CD4-positive, alpha-beta T cell treated with Interleukin-1 beta for 1 hour (primary cell): ENCODE data around the gene KLF4.
"Not testable (repeated sequence)": the region's sequence is repeated elsewhere in the genome, so short reads cannot be mapped to it uniquely, and the experiment has no call there.

ENCODE experiments used
- DNase-seq, 2 donors: peaks; one replicate each; pipeline ENCODE4 v3.0.0-alpha.2; 2020 to 2022

Gene KLF4

DNA sequence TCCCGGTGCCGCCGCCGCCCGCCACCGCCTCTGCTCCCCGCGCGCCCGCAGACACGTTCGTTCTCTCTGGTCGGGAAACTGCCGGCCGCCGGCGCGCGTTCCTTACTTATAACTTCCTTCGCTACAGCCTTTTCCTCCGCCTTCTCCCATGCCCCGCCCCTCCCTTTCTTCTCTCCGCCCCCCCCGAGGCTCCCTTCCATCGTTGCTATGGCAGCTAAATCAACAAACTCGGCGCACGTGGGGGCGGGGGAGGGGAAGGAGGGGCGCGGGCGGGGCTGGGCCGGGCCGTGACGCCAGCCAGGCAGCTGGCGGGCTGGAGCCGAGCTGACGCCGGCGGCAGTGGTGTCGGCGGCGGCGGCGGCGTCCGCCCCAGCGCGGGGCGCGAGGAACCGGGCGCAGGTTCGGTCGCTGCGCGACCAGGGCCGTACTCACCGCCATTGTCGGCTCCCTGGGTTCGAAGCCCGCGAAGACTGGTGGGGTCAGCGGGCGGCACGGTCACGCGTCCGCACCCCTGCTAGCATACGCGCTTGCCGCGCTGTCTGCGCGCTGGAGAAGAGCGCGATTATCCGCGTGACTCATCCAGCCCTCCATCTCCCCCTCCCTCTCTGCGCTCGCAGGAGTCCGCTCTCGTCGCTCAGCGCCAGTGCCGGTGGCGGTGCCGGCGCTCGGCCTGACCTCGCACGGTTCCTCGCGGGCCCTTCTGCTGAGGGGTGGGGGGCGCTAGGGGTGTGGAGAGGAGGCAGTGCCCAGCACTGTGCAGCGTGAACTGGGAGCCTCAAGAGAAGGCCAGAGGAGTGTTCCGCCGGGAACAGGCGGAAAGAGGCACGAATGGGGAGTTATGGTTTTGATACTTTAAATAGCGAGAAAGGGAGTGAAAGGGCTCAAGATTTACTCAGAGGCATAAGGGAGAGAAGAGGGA lies at the start of gene KLF4:
KLF4 (minus strand) TSS at position 83 of the 919 bp plus-strand sequence. CDS start 597 bp downstream, outside the sequence.
- DNase-seq: peak; percentile 66 to 84

DNA sequence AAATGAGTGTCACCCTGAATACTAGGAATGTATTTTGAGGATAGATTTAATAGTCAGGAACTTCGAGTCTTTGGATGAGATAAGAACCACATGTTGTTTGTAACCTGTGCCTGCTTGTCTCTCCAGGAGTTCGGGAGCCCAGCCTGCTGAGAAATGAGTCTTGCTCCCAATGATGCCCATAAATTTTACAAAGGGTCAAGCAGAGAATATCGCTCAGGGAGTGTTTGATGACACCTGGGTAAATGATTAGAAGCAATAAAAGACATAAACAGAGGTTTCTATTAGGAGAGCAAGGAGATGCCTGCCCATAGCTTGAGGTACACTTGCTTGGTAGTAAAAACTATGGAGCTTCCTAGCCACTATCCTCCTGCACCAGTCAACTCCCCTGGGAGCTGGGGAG lies 46.9 kb upstream of the KLF4 start:
- no peak for DNase-seq

DNA sequence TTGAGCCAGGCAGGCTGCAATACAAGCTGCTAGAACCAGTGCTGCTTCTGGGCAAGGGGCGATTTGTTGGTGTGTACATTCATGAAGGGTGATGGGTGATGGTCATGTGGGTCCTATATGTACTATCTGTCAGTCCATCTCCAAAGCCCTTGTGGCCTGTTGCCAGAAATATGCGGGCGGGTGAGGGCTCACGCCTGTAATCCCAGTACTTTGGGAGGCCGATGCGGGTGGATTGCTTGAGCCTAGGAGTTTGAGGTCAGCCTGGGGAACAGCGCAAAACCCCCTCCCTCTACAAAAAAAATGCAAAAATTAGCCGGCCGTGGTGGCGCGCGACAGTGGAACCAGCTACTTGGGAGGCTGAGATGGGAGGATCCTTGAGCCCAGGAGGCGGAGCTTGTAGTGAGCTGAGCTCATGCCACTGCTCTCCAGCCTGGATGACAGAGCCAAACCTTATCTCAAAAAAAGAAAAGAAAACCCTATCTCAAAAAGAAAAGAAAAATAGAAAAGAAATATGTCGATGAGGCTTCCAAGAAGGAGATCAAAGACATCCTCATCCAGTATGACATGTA lies 45.0 kb upstream of the KLF4 start:
- DNase-seq: no peak

DNA sequence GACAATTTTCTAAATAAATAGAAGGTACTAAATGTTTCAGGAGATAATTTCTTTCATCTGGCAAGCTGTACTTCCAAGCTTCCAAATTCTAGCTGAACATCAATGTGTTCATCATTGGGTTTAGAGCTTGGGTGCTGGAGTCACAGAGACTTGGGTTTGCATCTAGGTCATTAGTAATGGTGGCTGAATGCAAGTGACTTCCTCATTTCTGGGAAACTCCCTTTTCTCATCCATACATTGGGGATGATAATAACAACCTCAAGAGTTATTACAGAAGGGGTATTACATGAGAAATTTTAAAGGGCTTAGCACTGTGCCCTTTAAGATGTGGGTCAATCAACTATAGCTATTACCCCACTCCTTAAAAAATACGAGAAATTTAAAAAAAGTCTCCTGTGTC lies 41.1 kb upstream of the KLF4 start:
- peak in 1 of 2 donors; percentile 4 for DNase-seq

DNA sequence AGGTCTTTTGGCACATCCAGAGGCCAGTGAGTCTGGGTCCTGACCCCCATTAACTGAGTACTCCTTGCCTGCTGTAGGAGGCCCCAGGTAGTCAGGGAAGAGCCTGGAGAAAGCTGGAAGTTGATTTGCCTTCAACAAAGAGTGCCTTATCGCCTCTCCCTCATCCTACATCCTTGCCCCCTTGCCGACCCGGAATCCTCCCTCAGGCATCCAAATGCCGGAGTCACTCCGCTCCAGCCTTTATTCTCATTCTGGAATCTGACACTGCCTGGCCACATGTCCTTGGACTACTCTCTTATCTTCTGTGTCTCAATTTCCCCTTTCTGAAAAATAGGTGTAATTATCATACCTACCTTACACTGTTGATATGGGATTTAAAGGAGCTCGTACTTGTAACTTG lies 39.1 kb upstream of the KLF4 start:
- no peak for DNase-seq

DNA sequence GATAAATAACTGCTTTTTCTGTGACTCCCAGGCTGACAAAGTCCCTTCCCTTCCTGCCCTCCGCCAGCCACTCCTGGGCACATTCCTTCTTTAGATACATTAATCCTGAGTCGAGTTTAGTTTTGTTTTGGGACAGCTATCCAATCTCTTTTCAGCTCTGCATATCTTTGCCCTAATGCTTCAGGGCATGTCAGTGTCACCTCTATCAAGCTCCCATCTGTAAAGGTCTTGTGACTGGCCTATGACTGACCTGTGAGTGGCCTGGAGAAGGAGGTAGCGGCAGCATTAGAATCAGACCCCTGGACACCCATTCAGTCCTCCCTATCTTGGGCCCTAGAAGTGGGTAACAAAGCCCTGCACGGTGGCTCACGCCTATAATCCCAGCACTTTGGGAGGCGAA lies 34.0 kb upstream of the KLF4 start:
- DNase-seq: no peak

DNA sequence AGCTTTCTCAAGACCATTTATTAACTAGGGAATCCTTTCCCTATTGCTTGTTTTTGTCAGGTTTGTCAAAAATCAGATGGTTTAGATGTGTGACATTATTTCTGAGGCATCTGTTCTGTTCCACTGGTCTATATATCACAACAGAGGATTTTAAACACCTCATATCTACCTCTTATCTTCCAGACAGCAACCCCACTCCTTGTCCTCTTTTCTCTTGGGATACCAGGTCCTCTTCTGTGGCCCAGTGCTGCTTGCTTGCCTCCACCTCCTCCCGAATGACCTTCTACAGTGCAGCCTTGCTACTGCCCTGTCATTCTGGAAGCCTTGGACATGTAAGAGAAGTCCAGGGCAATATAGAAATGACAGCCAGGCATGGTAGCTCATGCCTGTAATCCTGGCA lies 30.6 kb upstream of the KLF4 start:
- DNase-seq: no peak

DNA sequence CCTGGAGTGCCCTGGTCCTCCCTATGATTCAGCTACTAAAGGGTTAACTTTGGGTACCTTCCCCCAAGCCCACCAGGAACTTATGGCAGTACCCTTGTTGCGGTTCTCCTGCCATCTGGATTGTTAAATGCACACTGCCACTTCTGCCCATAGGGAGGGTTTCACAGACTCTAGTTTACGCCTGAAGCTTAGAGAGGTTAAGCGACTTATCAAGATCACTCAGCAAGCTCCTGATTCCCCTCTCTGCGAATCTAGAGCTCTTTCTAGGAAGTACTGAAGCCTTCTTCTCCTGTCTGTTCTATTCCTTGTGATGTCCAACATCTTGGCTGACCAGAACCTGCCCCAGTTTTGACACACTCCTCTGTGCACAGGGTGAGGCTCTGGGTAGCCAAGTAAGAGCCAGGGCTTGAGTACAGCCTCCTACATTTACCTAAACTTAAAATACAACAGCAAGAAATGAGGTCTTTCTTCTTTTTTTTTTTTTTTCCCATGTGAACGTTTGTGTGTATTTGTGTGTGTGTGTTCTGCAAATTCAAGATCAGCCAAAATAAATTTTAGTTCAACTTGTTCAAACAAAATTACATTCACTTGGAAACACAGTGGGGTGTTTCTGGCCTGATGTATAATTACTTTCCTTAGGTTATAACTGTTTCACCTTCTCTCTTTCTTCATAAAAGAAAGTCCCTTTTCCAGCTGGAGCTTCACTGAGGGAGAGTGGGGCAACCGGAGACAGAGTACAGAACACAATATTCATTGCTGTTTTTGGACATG lies 28.7 kb upstream of the KLF4 start:
- no peak for DNase-seq

DNA sequence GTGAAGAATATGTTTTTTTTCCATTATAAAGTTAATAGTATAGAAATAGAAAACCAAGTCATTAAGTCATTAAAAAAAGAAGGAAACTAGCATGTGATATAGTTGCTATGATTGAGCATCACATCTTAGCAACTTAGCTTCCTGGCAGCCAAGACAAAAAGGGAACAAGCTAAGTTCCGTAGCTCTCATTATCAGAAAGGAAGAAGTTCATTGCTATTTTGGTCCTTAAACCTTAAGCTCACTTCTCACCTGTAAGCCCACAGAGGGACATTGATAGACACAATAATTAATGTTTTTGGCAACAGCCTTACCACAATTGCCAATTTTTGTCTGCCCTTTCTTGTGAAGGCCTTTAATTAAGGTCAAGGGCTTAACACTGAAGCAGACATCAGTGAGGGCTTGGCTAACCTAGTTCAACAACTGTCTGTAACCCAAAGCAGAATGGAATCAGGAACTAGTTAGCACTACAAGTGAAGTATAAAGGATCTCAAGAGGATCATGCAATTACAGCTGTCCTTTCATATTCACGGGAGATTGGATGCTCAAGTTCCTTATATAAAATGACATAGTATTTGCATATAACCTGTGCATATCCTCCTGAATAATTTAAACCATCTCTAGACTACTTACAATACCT lies 24.0 kb upstream of the KLF4 start:
- no peak for DNase-seq

DNA sequence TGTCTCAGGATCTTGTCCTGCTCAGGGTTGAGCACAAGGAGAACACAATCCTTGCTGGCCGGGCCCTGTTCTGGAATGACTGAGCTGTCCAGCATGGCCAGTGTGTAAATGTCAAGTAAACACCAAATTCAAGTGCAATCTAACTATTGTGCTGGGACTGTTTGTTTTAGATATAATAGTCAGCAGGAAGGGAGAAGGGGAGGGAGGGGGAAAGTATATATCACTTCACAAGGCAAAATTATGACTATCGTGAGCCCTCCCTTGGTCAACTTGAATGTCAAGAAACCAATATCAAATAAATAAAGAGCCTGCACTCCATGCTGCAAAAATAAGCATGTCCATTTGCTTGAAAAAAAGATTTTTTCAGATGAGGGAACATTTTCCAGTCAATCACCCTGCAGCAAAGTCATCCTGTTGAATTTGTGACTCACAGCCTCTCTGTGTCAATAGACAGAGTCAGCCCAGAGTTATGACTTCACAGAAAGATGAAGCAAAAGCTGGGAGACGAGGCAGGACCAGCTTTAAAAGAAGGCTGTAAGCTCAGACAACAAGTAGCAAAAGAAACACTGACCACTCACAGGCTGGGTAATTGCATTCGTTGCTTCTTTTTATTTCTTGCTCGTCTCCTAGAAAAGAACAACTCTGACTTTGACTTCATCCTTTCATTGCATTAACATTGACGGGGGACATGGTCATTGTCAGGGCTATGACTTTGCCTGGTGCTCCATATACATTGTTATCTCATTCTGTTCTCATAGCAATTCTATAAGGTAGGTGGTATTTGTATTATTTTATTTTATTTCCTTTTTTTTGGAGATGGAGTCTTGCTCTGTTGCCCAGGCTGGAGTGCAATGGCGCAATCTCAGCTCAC lies 15.3 kb upstream of the KLF4 start:
- peak in 1 of 2 donors; percentile 3 for DNase-seq

DNA sequence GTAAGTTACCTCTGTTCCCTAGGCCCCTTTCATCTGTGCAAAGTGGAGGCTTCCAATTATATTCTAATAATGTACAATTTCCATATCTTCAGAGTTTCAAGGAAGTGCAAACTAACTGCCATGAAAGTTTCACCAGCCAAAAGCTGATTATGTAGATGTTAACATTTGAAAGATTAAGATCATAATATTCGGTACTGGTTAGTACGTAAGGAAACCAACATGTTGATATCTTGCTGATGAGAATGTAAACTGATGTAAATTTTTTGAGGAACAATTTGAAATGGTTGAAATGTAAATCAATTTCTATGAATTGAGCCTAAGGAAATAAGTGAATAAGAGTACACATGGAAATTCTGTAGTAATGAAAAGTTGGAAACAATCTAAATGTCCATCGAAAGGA lies 12.9 kb upstream of the KLF4 start:
- no peak for DNase-seq

DNA sequence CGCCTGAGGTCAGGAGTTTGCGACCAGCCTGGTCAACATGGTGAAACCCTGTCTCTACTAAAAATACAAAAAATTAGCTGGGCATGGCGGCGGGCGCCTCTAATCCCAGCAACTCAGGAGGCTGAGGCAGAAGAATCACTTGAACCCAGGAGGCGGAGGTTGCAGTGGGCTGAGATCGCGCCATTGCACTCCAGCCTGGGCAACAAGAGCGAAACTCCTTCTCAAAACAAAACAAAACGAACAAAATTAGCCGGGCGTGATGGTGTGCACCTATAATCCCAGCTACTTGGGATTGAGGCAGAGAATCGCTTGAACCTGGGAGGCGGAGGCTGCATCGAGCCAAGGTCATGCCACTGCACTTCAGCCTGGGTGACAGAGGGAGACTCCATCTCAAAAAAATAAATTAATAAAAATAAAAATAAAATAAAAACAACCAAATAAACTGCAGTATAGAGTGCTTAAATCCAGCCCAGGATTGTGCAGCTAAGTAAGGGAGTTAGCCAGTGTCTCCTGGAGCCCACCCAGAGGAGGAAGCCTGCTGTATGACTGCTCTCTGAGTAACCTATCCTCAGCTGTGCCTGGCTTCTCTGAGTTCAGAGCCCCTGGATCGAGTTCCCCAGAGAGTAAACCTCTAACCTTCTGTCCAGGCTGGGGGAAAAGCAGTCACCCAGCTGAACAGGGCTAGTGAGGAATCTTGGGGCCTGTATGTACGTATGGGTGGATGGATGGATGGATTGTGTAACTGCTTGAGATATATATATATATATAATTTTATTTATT lies 11.0 kb upstream of the KLF4 start:
- not testable (repeated sequence) for DNase-seq

DNA sequence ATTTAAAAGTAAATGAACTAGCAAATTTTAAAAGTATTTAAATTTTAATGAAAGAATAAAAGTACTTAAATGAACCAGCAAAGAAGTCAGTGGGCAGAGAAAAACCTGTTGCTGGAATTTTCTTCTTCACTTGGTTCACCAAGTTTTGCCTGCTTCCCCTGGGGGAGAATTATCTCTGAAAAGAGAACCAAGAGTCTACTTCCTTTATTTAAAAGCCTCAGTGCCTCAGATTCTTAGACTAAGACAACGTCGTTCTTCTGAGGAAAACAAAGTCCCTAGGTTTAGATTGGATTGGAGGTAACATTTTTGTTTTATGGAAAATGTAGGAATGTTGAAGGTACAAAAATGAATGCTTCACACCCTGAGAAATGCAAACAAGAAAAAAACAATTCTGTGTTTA lies 7.4 kb upstream of the KLF4 start:
- no peak for DNase-seq

DNA sequence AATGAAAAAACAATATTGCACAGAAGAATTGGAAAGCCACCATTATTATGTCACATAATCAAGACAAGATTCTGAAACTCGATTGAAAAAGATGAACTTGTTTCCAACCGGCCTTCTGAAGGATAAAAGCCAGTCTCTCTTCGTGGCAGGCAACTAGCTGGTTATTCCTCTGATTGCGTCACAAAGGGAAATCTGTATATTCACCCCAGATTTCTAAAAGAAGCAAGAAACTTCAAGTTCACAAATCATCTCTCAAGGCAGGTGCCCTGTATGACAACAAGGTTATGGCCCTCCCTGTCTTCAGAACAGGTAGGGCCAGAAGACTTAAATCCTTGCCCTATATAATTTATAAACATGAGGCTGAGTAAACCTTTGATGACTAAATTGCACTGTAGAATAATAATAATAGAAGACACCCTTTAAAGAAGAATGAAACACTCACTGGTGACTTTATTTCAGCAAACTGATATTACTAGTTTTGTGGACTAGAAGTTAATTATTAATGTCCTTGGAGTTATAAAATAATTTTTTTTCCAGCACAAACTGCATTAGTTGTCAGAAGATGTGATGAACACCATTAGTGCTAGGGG lies 2.9 kb upstream of the KLF4 start:
- DNase-seq: no peak

DNA sequence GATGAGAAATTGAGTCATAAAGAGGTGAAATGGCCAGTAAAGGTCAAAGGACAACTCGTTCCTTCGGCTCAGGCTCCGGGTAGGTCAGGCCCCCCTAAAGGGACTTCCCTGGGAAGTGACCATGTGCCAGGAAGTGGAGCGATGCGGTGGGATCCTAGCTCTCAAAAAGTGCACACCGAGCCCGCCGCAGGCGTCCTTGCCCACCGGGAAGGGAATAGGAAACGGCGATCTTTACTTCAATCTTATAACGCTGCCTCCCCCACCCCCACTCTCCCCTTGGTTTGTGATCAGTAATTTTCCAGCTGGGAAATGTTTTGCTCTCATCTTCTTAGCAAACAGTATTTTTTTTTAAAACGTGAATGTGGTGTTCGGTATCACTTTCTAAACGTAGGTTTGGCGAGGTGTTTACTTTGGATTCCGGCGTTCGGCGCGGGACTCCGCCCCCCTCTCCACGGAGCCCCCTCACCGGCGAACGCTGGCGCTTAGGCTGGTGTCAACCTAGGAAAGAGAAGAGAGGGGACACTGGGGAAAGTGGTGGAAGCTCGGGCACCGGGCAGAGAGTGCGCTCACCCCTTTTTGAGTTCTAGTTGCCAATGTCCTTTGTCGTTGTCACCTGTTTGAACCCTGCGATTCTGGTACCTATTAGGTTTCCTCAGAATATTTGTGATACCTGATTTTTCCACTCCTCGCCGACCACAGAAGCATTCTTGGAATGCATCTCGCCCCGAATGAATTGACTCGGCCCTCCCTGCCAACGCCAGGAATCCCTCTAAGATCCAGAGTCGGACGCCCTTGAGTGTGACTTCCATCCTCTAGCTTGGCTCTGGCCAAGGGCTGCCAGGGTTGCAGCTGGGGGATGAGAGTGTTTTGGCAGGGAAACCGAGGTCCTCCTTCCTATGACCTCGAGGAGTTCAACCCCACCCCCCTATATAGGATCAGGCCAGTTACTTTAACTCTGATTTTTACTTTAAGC lies 1.8 kb upstream of the KLF4 start:
- peak in 1 of 2 donors; percentile 20 for DNase-seq

DNA sequence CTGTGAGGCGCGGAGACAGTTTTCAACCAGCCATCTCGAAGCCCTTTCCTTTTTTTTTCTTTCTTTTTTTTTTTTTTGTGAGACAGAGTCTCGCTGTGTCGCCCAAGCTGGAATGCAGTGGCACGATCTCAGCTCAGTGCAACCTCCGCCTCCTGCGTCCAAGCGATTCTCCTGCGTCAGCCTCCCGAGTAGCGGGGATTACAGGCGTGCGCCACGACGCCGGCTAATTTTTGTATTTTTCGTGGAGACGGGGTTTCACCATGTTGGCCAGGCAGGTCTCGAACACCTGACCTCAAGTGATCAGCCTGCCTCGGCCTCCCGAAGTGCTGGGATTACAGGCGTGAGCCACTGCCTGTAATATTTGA lies 1.0 kb upstream of the KLF4 start:
- DNase-seq: peak in 1 of 2 donors; percentile 5

DNA sequence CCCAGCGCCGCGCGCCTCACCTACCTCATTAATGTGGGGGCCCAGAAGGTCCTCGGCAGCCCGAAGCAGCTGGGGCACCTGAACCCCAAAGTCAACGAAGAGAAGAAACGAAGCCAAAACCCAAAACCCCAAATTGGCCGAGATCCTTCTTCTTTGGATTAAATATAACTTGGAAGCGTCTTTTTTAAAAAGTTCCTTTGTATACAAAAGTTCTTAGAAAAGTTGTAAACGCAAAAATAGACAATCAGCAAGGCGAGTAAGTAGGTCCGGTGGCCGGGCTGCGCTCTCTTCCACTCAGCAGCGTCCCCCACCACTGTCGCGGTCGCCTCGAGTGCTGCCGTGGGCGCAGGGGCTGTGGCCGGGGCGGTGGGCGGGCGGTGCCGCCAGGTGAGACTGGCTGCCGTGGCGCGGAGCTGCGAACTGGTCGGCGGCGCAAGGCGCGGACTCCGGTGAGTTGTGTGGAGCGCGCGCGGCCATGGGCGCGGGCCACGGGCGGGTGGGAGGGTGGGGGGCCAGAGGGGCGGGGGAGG lies 360 bp downstream of the KLF4 start:
- DNase-seq: no peak

DNA sequence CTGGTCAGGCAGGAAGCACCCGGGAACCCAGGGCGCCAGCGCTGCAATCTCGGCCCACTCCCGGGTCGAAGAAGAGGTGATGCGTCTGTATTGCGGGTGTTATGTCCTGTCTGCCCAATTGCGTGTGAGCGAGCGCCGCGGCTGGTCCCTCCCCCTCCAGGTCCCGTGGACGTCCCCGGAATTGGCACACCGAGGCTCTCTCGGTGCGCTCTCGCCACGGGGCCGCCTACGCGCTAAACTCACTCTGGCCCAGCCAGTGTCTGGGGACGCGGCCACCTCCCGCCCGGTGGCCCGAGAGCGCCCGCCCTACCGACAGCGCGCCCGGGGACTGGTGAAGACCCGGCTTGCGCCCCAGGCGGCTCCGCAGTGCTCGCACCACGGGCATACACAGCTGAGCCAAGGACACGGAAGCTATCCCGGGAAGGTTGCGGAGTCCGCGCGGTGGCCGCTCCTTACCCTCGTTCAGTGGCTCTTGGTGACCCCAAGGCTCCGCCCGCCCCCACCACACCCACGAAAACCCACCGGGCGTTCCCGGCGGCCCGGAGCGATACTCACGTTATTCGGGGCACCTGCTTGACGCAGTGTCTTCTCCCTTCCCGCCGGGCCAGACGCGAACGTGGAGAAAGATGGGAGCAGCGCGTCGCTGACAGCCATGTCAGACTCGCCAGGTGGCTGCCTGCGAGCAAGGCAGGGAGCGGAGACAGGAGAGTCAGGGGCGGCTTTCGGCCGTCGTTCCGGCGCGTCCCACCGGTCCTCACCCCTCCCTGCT lies 1.0 kb downstream of the KLF4 start:
- peak in 1 of 2 donors; percentile 72 for DNase-seq
